Measurements from ENCODE around the gene RAB7A.

Gene RAB7A

GRCh38 chr3:128845778-128846485 lies 119.9 kb downstream of the RAB7A start:
- no peaks in the 10 kb centered on the region for H3K9me3 ChIP-seq (ENCODE audit: control insufficient read depth in 5 of 5, low read length in 5 of 5)
- no peak overlapping the region for H3K27ac ChIP-seq (ENCODE audit: low read depth, low read length)
- H3K4me3 ChIP-seq (ENCODE audit: low read depth in 1 of 5, low read length in 5 of 5): peak overlapping the region; percentile 29 to 69 (median 63)
- H3K9ac ChIP-seq (ENCODE audit: low read length in 5 of 5): peak overlapping the region in 3 of 5 donors; percentile 67 to 73 (median 69)
- no peaks in the 10 kb centered on the region for H3K36me3 ChIP-seq (ENCODE audit: control insufficient read depth in 5 of 5, insufficient read depth in 5 of 5, low read length in 5 of 5)
- peaks cover 0 to 13% (median 12%) of the 10 kb centered on the region in 5 donors for H3K4me1 ChIP-seq (ENCODE audit: control insufficient read depth in 5 of 5, insufficient read depth in 5 of 5, low read length in 5 of 5)
- H3K27me3 ChIP-seq (ENCODE audit: control insufficient read depth in 5 of 5, insufficient read depth in 4 of 5, low read length in 5 of 5): no peaks in the 10 kb centered on the region

GRCh38 chr3:128846486-128846891 lies 120.5 kb downstream of the RAB7A start:
- H3K27ac ChIP-seq (ENCODE audit: low read depth, low read length): no peak overlapping the region
- no peaks in the 10 kb centered on the region for H3K9me3 ChIP-seq (ENCODE audit: control insufficient read depth in 5 of 5, low read length in 5 of 5)
- H3K27me3 ChIP-seq (ENCODE audit: control insufficient read depth in 5 of 5, insufficient read depth in 4 of 5, low read length in 5 of 5): no peaks in the 10 kb centered on the region
- H3K36me3 ChIP-seq (ENCODE audit: control insufficient read depth in 5 of 5, insufficient read depth in 5 of 5, low read length in 5 of 5): no peaks in the 10 kb centered on the region
- peak overlapping the region in 1 of 5 donors; percentile 69 for H3K9ac ChIP-seq (ENCODE audit: low read length in 5 of 5)
- peak overlapping the region in 3 of 5 donors; percentile 29 to 69 (median 63) for H3K4me3 ChIP-seq (ENCODE audit: low read depth in 1 of 5, low read length in 5 of 5)
- peaks cover 0 to 13% (median 12%) of the 10 kb centered on the region in 5 donors for H3K4me1 ChIP-seq (ENCODE audit: control insufficient read depth in 5 of 5, insufficient read depth in 5 of 5, low read length in 5 of 5)

DNA sequence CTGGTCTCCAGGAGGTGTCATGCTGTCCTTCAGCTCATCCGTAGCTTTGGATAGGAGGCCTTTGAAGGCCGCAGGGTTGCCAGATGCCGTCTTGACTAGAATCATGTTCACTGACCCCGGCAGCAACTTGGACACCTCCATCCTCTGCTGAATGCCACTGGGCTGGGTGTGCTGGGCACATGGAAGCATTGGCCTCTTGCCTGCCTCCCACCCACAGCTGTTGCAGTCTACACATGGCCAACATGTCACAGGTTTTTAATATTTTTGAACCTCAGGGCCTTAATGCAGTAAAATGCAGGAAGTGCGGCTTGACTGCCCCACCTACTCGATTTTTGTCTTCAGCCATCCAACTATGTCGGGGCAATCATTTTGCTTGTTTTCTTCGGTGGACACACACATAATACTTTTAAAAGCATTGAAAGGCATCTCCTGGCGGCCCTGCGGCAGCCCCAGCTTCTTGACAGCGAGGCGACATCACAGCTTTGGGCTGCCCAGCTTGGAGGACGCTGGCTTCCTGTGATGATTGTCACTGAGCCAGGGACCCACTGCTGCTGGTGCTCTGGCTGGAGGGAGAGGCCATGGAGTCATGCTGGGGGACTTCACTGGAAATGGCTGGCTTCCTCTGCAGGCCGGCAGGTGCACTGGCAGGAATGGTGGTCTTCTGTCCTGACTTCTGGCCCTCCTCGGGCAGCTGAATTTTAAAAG lies 121.8 kb downstream of the RAB7A start:
- Histone ChIP-seq H3K9ac (ENCODE audit: low read length in 5 of 5) (no peak overlapping the region), H3K4me3 (ENCODE audit: low read depth in 1 of 5, low read length in 5 of 5) (no peak overlapping the region), H3K4me1 (ENCODE audit: control insufficient read depth in 5 of 5, insufficient read depth in 5 of 5, low read length in 5 of 5) (peaks cover 0 to 13% (median 12%) of the 10 kb centered on the region in 5 donors), H3K36me3 (ENCODE audit: control insufficient read depth in 5 of 5, insufficient read depth in 5 of 5, low read length in 5 of 5) (no peaks in the 10 kb centered on the region), H3K27ac (ENCODE audit: low read depth, low read length) (no peak overlapping the region), H3K9me3 (ENCODE audit: control insufficient read depth in 5 of 5, low read length in 5 of 5) (no peaks in the 10 kb centered on the region), H3K27me3 (ENCODE audit: control insufficient read depth in 5 of 5, insufficient read depth in 4 of 5, low read length in 5 of 5) (no peaks in the 10 kb centered on the region)

DNA sequence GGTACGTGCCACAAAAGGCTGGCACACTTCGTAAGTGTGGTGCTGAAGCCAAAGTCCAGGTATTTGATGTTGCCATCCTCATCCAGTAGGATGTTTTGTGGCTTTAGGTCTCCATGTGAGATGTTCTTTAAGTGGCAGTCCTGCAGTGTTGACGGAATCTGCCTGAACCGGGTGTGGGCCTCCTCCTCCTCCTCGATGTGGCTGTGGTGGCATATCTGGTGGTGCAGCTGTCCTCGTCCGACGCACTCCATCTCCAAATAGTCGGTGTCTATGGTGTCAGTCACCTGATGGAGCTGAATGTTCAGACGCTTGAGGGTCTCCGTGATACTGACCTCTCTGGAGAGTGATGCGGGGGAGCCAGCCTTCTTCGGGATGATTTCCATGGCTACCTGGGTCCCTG lies 123.0 kb downstream of the RAB7A start:
- peaks cover 0 to 7% (median 4%) of the 10 kb centered on the region in 5 donors for H3K9me3 ChIP-seq (ENCODE audit: control insufficient read depth in 5 of 5, low read length in 5 of 5)
- H3K27me3 ChIP-seq (ENCODE audit: control insufficient read depth in 5 of 5, insufficient read depth in 4 of 5, low read length in 5 of 5): no peaks in the 10 kb centered on the region
- H3K36me3 ChIP-seq (ENCODE audit: control insufficient read depth in 5 of 5, insufficient read depth in 5 of 5, low read length in 5 of 5): no peaks in the 10 kb centered on the region
- no peak overlapping the region for H3K9ac ChIP-seq (ENCODE audit: low read length in 5 of 5)
- no peak overlapping the region for H3K27ac ChIP-seq (ENCODE audit: low read depth, low read length)
- no peak overlapping the region for H3K4me3 ChIP-seq (ENCODE audit: low read depth in 1 of 5, low read length in 5 of 5)
- H3K4me1 ChIP-seq (ENCODE audit: control insufficient read depth in 5 of 5, insufficient read depth in 5 of 5, low read length in 5 of 5): peaks cover 0 to 13% (median 12%) of the 10 kb centered on the region in 5 donors

DNA sequence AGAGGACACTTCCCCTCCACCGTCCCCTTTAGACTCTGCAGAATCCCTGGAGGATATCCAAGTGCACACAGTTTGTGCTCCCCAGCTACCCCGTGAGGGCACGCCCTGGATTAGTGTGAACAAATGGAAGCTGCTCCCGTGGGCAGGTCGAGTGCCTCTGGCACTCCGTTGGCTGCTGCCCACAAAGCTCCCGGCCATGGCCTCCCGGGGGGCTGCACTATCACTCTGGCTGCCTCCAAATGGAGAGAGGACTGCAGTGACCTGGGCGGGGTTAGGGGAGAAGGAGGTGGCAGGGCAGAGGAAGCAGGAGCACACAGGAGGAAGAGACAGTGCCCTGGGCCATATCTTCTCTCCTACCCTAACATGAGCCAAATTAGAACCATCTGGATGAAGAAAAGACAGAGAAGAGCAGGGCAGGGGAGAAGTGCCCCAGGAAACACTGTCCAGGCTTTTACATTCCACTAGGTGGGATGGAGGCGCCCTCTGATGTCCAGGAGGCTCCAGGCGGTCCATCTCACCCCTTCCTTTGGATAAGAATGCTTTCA lies 124.0 kb downstream of the RAB7A start:
- no peak overlapping the region for H3K9ac ChIP-seq (ENCODE audit: low read length in 5 of 5)
- no peaks in the 10 kb centered on the region for H3K36me3 ChIP-seq (ENCODE audit: control insufficient read depth in 5 of 5, insufficient read depth in 5 of 5, low read length in 5 of 5)
- H3K27me3 ChIP-seq (ENCODE audit: control insufficient read depth in 5 of 5, insufficient read depth in 4 of 5, low read length in 5 of 5): no peaks in the 10 kb centered on the region
- peaks cover 0 to 13% (median 10%) of the 10 kb centered on the region in 5 donors for H3K9me3 ChIP-seq (ENCODE audit: control insufficient read depth in 5 of 5, low read length in 5 of 5)
- peaks cover 0 to 13% (median 12%) of the 10 kb centered on the region in 5 donors for H3K4me1 ChIP-seq (ENCODE audit: control insufficient read depth in 5 of 5, insufficient read depth in 5 of 5, low read length in 5 of 5)
- H3K27ac ChIP-seq (ENCODE audit: low read depth, low read length): no peak overlapping the region
- H3K4me3 ChIP-seq (ENCODE audit: low read depth in 1 of 5, low read length in 5 of 5): no peak overlapping the region

DNA sequence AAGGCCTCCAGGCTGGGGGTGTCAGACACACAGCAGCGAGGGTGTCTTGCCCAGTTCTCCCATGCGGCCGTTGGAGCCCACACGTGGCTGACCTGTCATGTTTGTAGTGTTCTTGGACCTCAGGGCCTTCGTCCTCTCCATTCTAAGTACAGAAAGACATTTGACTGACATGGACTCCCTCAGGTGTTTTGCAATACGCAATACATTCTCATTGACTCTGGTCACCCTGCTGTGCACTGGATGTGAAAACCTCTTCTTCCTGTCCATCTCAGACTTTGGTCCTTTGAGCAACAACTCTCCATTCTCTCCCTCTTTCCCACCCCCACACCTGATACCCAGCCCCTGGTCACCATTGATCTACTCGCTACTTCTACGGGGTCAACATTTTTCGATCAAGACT lies 124.6 kb downstream of the RAB7A start:
- H3K4me1 ChIP-seq (ENCODE audit: control insufficient read depth in 5 of 5, insufficient read depth in 5 of 5, low read length in 5 of 5): peaks cover 0 to 9% (median 9%) of the 10 kb centered on the region in 5 donors
- H3K27ac ChIP-seq (ENCODE audit: low read depth, low read length): no peak overlapping the region
- H3K9me3 ChIP-seq (ENCODE audit: control insufficient read depth in 5 of 5, low read length in 5 of 5): peaks cover 0 to 15% (median 13%) of the 10 kb centered on the region in 5 donors
- H3K36me3 ChIP-seq (ENCODE audit: control insufficient read depth in 5 of 5, insufficient read depth in 5 of 5, low read length in 5 of 5): no peaks in the 10 kb centered on the region
- no peak overlapping the region for H3K9ac ChIP-seq (ENCODE audit: low read length in 5 of 5)
- H3K27me3 ChIP-seq (ENCODE audit: control insufficient read depth in 5 of 5, insufficient read depth in 4 of 5, low read length in 5 of 5): no peaks in the 10 kb centered on the region
- no peak overlapping the region for H3K4me3 ChIP-seq (ENCODE audit: low read depth in 1 of 5, low read length in 5 of 5)

GRCh38 chr3:128851601-128852000 lies 125.6 kb downstream of the RAB7A start:
- H3K27me3 ChIP-seq (ENCODE audit: control insufficient read depth in 5 of 5, insufficient read depth in 4 of 5, low read length in 5 of 5): no peaks in the 10 kb centered on the region
- H3K36me3 ChIP-seq (ENCODE audit: control insufficient read depth in 5 of 5, insufficient read depth in 5 of 5, low read length in 5 of 5): no peaks in the 10 kb centered on the region
- no peak overlapping the region for H3K4me3 ChIP-seq (ENCODE audit: low read depth in 1 of 5, low read length in 5 of 5)
- no peak overlapping the region for H3K9ac ChIP-seq (ENCODE audit: low read length in 5 of 5)
- H3K27ac ChIP-seq (ENCODE audit: low read depth, low read length): no peak overlapping the region
- H3K9me3 ChIP-seq (ENCODE audit: control insufficient read depth in 5 of 5, low read length in 5 of 5): peaks cover 0 to 17% (median 13%) of the 10 kb centered on the region in 5 donors
- H3K4me1 ChIP-seq (ENCODE audit: control insufficient read depth in 5 of 5, insufficient read depth in 5 of 5, low read length in 5 of 5): no peaks in the 10 kb centered on the region

- Histone ChIP-seq H3K4me1 (ENCODE audit: control insufficient read depth in 5 of 5, insufficient read depth in 5 of 5, low read length in 5 of 5) (no peaks in the 10 kb centered on the region), H3K27ac (ENCODE audit: low read depth, low read length) (no peak overlapping the region), H3K9ac (ENCODE audit: low read length in 5 of 5) (no peak overlapping the region), H3K4me3 (ENCODE audit: low read depth in 1 of 5, low read length in 5 of 5) (peak overlapping the region in 1 of 5 donors; percentile 2), H3K9me3 (ENCODE audit: control insufficient read depth in 5 of 5, low read length in 5 of 5) (peaks cover 0 to 29% (median 25%) of the 10 kb centered on the region in 5 donors), H3K27me3 (ENCODE audit: control insufficient read depth in 5 of 5, insufficient read depth in 4 of 5, low read length in 5 of 5) (no peaks in the 10 kb centered on the region), H3K36me3 (ENCODE audit: control insufficient read depth in 5 of 5, insufficient read depth in 5 of 5, low read length in 5 of 5) (no peaks in the 10 kb centered on the region)
These were observed 127.8 kb downstream of the RAB7A start for GRCh38 chr3:128853826-128854225.

DNA sequence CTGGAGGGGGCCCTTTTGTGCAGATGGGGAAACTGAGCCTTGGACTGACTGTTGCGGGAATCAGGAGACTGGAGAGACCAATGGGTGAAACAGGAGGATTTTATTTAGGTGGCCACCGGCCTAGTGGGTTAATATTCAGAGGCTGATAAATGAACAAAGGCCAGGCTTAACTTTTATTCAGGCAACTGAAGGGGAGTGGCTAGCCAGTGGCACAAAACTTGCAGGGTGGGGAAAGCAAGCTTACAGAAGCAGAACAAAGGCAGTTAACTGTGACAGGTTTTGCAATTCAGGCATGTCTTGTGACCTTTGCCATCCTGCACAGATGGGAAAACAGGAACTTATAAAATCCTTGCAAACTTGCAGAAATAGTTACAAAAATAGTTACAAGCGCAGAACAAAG lies 128.5 kb downstream of the RAB7A start:
- no peaks in the 10 kb centered on the region for H3K27me3 ChIP-seq (ENCODE audit: control insufficient read depth in 5 of 5, insufficient read depth in 4 of 5, low read length in 5 of 5)
- no peak overlapping the region for H3K27ac ChIP-seq (ENCODE audit: low read depth, low read length)
- H3K9me3 ChIP-seq (ENCODE audit: control insufficient read depth in 5 of 5, low read length in 5 of 5): peaks cover 3 to 36% (median 31%) of the 10 kb centered on the region in 5 donors
- no peak overlapping the region for H3K4me3 ChIP-seq (ENCODE audit: low read depth in 1 of 5, low read length in 5 of 5)
- H3K4me1 ChIP-seq (ENCODE audit: control insufficient read depth in 5 of 5, insufficient read depth in 5 of 5, low read length in 5 of 5): no peaks in the 10 kb centered on the region
- no peaks in the 10 kb centered on the region for H3K36me3 ChIP-seq (ENCODE audit: control insufficient read depth in 5 of 5, insufficient read depth in 5 of 5, low read length in 5 of 5)
- no peak overlapping the region for H3K9ac ChIP-seq (ENCODE audit: low read length in 5 of 5)

GRCh38 chr3:128855569-128855968 lies 129.6 kb downstream of the RAB7A start:
- Histone ChIP-seq H3K4me1 (ENCODE audit: control insufficient read depth in 5 of 5, insufficient read depth in 5 of 5, low read length in 5 of 5) (no peaks in the 10 kb centered on the region), H3K4me3 (ENCODE audit: low read depth in 1 of 5, low read length in 5 of 5) (no peak overlapping the region), H3K27ac (ENCODE audit: low read depth, low read length) (no peak overlapping the region), H3K9me3 (ENCODE audit: control insufficient read depth in 5 of 5, low read length in 5 of 5) (peaks cover 5 to 47% (median 42%) of the 10 kb centered on the region in 5 donors), H3K9ac (ENCODE audit: low read length in 5 of 5) (no peak overlapping the region), H3K27me3 (ENCODE audit: control insufficient read depth in 5 of 5, insufficient read depth in 4 of 5, low read length in 5 of 5) (no peaks in the 10 kb centered on the region), H3K36me3 (ENCODE audit: control insufficient read depth in 5 of 5, insufficient read depth in 5 of 5, low read length in 5 of 5) (no peaks in the 10 kb centered on the region)
